ENCODE results near the gene RUBCNL. TPM values are rescaled to one million over a fixed set of nuclear protein-coding genes. Genes with fewer than 3 reads are reported as not detected.

RUBCNL gene
- total RNA-seq, 4 donors from 2014 or later: 4.0 to 21.9 (median 6.8) TPM

- ATAC-seq (ENCODE audit: low FRiP score): no peak
- no peak for TF ChIP-seq CTCF (IDR thresholded peaks at IDR 0.05)
- no peak for DNase-seq (ENCODE audit: low spot score)
Measured at GRCh38 chr13:46360604-46361003, 26.4 kb downstream of the RUBCNL start.

- DNase-seq (ENCODE audit: low spot score) (no peak), ATAC-seq (ENCODE audit: low FRiP score) (no peak)
- TF ChIP-seq CTCF (IDR thresholded peaks at IDR 0.05): no peak
Measured at GRCh38 chr13:46359714-46360113, 27.3 kb downstream of the RUBCNL start.

GRCh38 chr13:46355901-46356590 is 31.0 kb downstream of the RUBCNL start:
- DNase-seq (ENCODE audit: low spot score) (no peak), ATAC-seq (ENCODE audit: low FRiP score) (no peak)
- TF ChIP-seq CTCF (IDR thresholded peaks at IDR 0.05): no peak

- DNase-seq (ENCODE audit: low spot score) (no peak), ATAC-seq (ENCODE audit: low FRiP score) (no peak)
- TF ChIP-seq CTCF (IDR thresholded peaks at IDR 0.05): no peak
Measured at GRCh38 chr13:46355088-46355468, 32.0 kb downstream of the RUBCNL start.

GRCh38 chr13:46354156-46355087 is 32.6 kb downstream of the RUBCNL start:
- no peak for TF ChIP-seq CTCF (IDR thresholded peaks at IDR 0.05)
- DNase-seq (ENCODE audit: low spot score): no peak
- ATAC-seq (ENCODE audit: low FRiP score): no peak

GRCh38 chr13:46352805-46353204 is 34.2 kb downstream of the RUBCNL start:
- ATAC-seq (ENCODE audit: low FRiP score) (no peak), DNase-seq (ENCODE audit: low spot score) (no peak)
- TF ChIP-seq CTCF (IDR thresholded peaks at IDR 0.05): no peak

All from omental fat pad (tissue), 4 donors.